Measurements from ENCODE around the gene MPPED1.

GRCh38 chr22:43381693-43382092, 30.1 kb upstream of the MPPED1 start:
- no peak for TF ChIP-seq ZNF292 (CRISPR knock-in tag; IDR thresholded peaks at IDR 0.05; ENCODE audit: borderline replicate concordance, low read depth)
- TF ChIP-seq KLF6 (CRISPR knock-in tag; IDR thresholded peaks at IDR 0.05): no peak
- no peak for TF ChIP-seq NR1H2 (CRISPR knock-in tag; IDR thresholded peaks at IDR 0.05; ENCODE audit: borderline replicate concordance, low read depth)
- TF ChIP-seq NONO (IDR thresholded peaks at IDR 0.05): no peak
- no peak for TF ChIP-seq NONO (CRISPR knock-in tag; conservative IDR thresholded peaks at IDR 0.05)
- TF ChIP-seq, protein P1, sequence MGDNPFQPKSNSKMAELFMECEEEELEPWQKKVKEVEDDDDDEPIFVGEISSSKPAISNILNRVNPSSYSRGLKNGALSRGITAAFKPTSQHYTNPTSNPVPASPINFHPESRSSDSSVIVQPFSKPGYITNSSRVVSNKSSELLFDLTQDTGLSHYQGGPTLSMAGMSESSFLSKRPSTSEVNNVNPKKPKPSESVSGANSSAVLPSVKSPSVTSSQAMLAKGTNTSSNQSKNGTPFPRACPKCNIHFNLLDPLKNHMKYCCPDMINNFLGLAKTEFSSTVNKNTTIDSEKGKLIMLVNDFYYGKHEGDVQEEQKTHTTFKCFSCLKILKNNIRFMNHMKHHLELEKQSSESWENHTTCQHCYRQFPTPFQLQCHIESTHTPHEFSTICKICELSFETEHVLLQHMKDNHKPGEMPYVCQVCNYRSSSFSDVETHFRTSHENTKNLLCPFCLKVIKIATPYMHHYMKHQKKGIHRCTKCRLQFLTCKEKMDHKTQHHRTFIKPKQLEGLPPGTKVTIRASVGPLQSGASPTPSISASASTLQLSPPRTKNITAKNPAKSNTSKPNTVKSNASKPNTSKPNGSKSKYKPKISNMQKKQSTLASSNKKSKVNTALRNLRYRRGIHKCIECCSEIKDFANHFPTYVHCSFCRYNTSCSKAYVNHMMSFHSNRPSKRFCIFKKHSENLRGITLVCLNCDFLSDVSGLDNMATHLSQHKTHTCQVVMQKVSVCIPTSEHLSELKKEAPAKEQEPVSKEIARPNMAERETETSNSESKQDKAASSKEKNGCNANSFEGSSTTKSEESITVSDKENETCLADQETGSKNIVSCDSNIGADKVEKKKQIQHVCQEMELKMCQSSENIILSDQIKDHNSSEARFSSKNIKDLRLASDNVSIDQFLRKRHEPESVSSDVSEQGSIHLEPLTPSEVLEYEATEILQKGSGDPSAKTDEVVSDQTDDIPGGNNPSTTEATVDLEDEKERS (CRISPR knock-in tag; IDR thresholded peaks at IDR 0.05): no peak
- TF ChIP-seq ELF4 (CRISPR knock-in tag; IDR thresholded peaks at IDR 0.05; ENCODE audit: borderline replicate concordance): no peak
- TF ChIP-seq, protein P2, sequence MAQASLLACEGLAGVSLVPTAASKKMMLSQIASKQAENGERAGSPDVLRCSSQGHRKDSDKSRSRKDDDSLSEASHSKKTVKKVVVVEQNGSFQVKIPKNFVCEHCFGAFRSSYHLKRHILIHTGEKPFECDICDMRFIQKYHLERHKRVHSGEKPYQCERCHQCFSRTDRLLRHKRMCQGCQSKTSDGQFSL (CRISPR knock-in tag; IDR thresholded peaks at IDR 0.05): no peak
- no peak for TF ChIP-seq CTCF (CRISPR knock-in tag; IDR thresholded peaks at IDR 0.05)
- no peak for TF ChIP-seq IRF1 (CRISPR knock-in tag; IDR thresholded peaks at IDR 0.05; ENCODE audit: low read depth)
- no peak for TF ChIP-seq EP300 (IDR thresholded peaks at IDR 0.05; ENCODE audit: low read depth in 2 of 2, low read length in 2 of 2)
- no peak for TF ChIP-seq EP300 (CRISPR knock-in tag; IDR thresholded peaks at IDR 0.05; ENCODE audit: borderline replicate concordance)
